HG03066 (cell line): ENCODE results near the gene NCOR2.

ENCODE experiments used
- ATAC-seq: cut with Tn5 transposase; IDR thresholded peaks from one replicate; pipeline ENCODE4 v1.9.1; 2021; ENCODE audit warnings: low read depth; ENCODE audit not compliant: unreplicated experiment

NCOR2 gene

GRCh38 chr12:124545508-124546418, 21.6 kb downstream of the NCOR2 start:
- ATAC-seq, result peak; percentile 89

GRCh38 chr12:124544983-124545382, 22.4 kb downstream of the NCOR2 start:
- no peak for ATAC-seq

- no peak for ATAC-seq
These were observed 23.0 kb downstream of the NCOR2 start for GRCh38 chr12:124544311-124544970.

GRCh38 chr12:124543590-124544310, 23.7 kb downstream of the NCOR2 start:
- no peak for ATAC-seq

GRCh38 chr12:124543052-124543589, 24.3 kb downstream of the NCOR2 start:
- no peak for ATAC-seq

- ATAC-seq, result no peak
These were observed 25.1 kb downstream of the NCOR2 start for GRCh38 chr12:124542021-124542949.

GRCh38 chr12:124541322-124541721, 26.1 kb downstream of the NCOR2 start:
- no peak for ATAC-seq

- ATAC-seq, result no peak
These were observed 28.0 kb downstream of the NCOR2 start for GRCh38 chr12:124539084-124540041.

- ATAC-seq, result no peak
These were observed 29.0 kb downstream of the NCOR2 start for GRCh38 chr12:124538194-124539082.

- ATAC-seq, result no peak
These were observed 29.8 kb downstream of the NCOR2 start for GRCh38 chr12:124537525-124538193.

GRCh38 chr12:124536641-124537040, 30.8 kb downstream of the NCOR2 start:
- ATAC-seq, result no peak

GRCh38 chr12:124534776-124535740, 32.4 kb downstream of the NCOR2 start:
- ATAC-seq, result no peak

GRCh38 chr12:124533456-124533855, 34.0 kb downstream of the NCOR2 start:
- ATAC-seq, result no peak

- no peak for ATAC-seq
These were observed 34.4 kb downstream of the NCOR2 start for GRCh38 chr12:124532967-124533366.

GRCh38 chr12:124532331-124532750, 35.1 kb downstream of the NCOR2 start:
- ATAC-seq, result no peak

GRCh38 chr12:124531906-124532305, 35.5 kb downstream of the NCOR2 start:
- no peak for ATAC-seq
